ENCODE results near the gene SLC7A14. TPM values are rescaled to one million over a fixed set of nuclear protein-coding genes. Genes with fewer than 3 reads are reported as not detected.

SLC7A14 gene
- total RNA-seq, 3 donors from 2014 or later = 0.15 TPM; not detected in 2

- Histone ChIP-seq H3K36me3 (no peaks in the 10 kb centered on the region), H3K27ac (peak overlapping the region; percentile 58 to 69), H3K27me3 (no peaks in the 10 kb centered on the region), H3K4me1 (peaks cover 0 to 4% of the 10 kb centered on the region in 2 donors), H3K9me3 (no peaks in the 10 kb centered on the region), H3K4me3 (no peak overlapping the region)
- no peak for TF ChIP-seq POLR2AphosphoS5 (IDR thresholded peaks at IDR 0.05)
- TF ChIP-seq CTCF (IDR thresholded peaks at IDR 0.05) = no peak
- TF ChIP-seq POLR2A (IDR thresholded peaks at IDR 0.05) = no peak
- intact Hi-C loops (cut with DNase I; ENCODE audit: low total_unique reads) = loop anchor here (1.0 kb wide), 1 partner anchor 27 kb away; no protein-coding TSS in a partner anchor
- no peak for DNase-seq (ENCODE audit: low spot score in 2 of 2)
Measured at GRCh38 chr3:170469151-170470062, 116.5 kb downstream of the SLC7A14 start.

GRCh38 chr3:170467571-170468147, 118.2 kb downstream of the SLC7A14 start:
- H3K4me3 ChIP-seq = no peak overlapping the region
- intact Hi-C loops (cut with DNase I; ENCODE audit: low total_unique reads) = no loop called here
- no peaks in the 10 kb centered on the region for H3K36me3 ChIP-seq
- no peaks in the 10 kb centered on the region for H3K27me3 ChIP-seq
- TF ChIP-seq POLR2A (IDR thresholded peaks at IDR 0.05) (no peak), CTCF (IDR thresholded peaks at IDR 0.05) (no peak), POLR2AphosphoS5 (IDR thresholded peaks at IDR 0.05) (no peak)
- no peak for DNase-seq (ENCODE audit: low spot score in 2 of 2)
- peaks cover 0 to 4% of the 10 kb centered on the region in 2 donors for H3K4me1 ChIP-seq
- peak overlapping the region in 1 of 2 donors; percentile 45 for H3K27ac ChIP-seq
- no peaks in the 10 kb centered on the region for H3K9me3 ChIP-seq

- Histone ChIP-seq H3K36me3 (no peaks in the 10 kb centered on the region), H3K27ac (peak overlapping the region in 1 of 2 donors; percentile 45), H3K4me1 (peaks cover 0 to 4% of the 10 kb centered on the region in 2 donors), H3K27me3 (no peaks in the 10 kb centered on the region), H3K9me3 (no peaks in the 10 kb centered on the region), H3K4me3 (no peak overlapping the region)
- no peak for DNase-seq (ENCODE audit: low spot score in 2 of 2)
- intact Hi-C loops (cut with DNase I; ENCODE audit: low total_unique reads) = no loop called here
- TF ChIP-seq CTCF (IDR thresholded peaks at IDR 0.05) = no peak
Measured at GRCh38 chr3:170467007-170467406, 118.9 kb downstream of the SLC7A14 start.

GRCh38 chr3:170465955-170466354, 119.9 kb downstream of the SLC7A14 start:
- DNase-seq (ENCODE audit: low spot score in 2 of 2) = no peak
- Histone ChIP-seq H3K36me3 (no peaks in the 10 kb centered on the region), H3K27me3 (no peaks in the 10 kb centered on the region), H3K4me1 (peaks cover 0 to 4% of the 10 kb centered on the region in 2 donors), H3K27ac (no peak overlapping the region), H3K9me3 (no peaks in the 10 kb centered on the region), H3K4me3 (no peak overlapping the region)
- TF ChIP-seq CTCF (IDR thresholded peaks at IDR 0.05) (no peak), POLR2AphosphoS5 (IDR thresholded peaks at IDR 0.05) (no peak)
- intact Hi-C loops (cut with DNase I; ENCODE audit: low total_unique reads) = no loop called here

GRCh38 chr3:170463011-170463410, 122.9 kb downstream of the SLC7A14 start:
- H3K36me3 ChIP-seq = no peaks in the 10 kb centered on the region
- intact Hi-C loops (cut with DNase I; ENCODE audit: low total_unique reads) = no loop called here
- H3K4me3 ChIP-seq = no peak overlapping the region
- TF ChIP-seq POLR2AphosphoS5 (IDR thresholded peaks at IDR 0.05) = no peak
- no peak for TF ChIP-seq CTCF (IDR thresholded peaks at IDR 0.05)
- no peak for TF ChIP-seq POLR2A (IDR thresholded peaks at IDR 0.05)
- no peak overlapping the region for H3K27ac ChIP-seq
- DNase-seq (ENCODE audit: low spot score in 2 of 2) = no peak
- H3K9me3 ChIP-seq = no peaks in the 10 kb centered on the region
- no peaks in the 10 kb centered on the region for H3K4me1 ChIP-seq
- H3K27me3 ChIP-seq = no peaks in the 10 kb centered on the region
